Stimulated activated effector memory CD8-positive, alpha-beta T cell treated with anti-CD3 and anti-CD28 coated beads, Interleukin-12 subunit alpha, Interleukin-12 subunit beta, amount 100 ng/mL, for 72 hours (primary cell): ENCODE data around the gene HNRNPU.

Experiments used
- ATAC-seq: fragments of 150-1000 bp; cut with Tn5 transposase; 2 replicates; pipeline ENCODE4 v1.10.0; 2021
- DNase-seq, 2 donors: peaks; one replicate each; pipeline ENCODE4 v3.0.0; 2021 to 2022; ENCODE audit warnings: low spot score in 2 of 2
- H3K27ac Mint-ChIP-seq: one replicate; pipeline ENCODE4 v1.8.0; 2022; ENCODE audit warnings: mild to moderate bottlenecking, mixed read lengths
- H3K36me3 Mint-ChIP-seq: one replicate; pipeline ENCODE4 v1.8.0; 2022; ENCODE audit warnings: mild to moderate bottlenecking, mixed read lengths
- H3K4me1 Mint-ChIP-seq: one replicate; pipeline ENCODE4 v1.8.0; 2022; ENCODE audit warnings: mixed read lengths
- H3K4me3 Mint-ChIP-seq: one replicate; pipeline ENCODE4 v1.8.0; 2022; ENCODE audit warnings: mild to moderate bottlenecking, mixed read lengths
- H3K9me3 Mint-ChIP-seq: one replicate; pipeline ENCODE4 v1.8.0; 2022; ENCODE audit warnings: mixed read lengths

HNRNPU gene

DNA sequence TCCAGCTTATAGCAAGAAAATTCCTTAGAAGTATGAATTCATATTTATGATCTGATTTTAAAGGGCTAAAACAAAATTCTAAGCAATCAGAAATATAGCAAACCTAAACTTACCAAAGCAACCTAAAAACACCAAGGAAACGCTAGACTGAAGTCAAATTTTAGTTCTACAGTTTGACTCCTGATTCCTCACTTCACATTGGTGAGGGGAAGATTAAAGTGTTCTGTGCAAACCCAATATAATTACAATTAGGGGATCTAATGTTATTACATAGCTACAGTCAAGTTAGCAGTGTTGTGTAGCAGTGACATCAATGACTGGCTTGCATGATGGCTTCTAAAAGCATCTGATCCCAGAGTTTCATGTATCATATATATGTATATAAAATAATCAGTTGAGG, 11.6 kb downstream of the HNRNPU start:
- ATAC-seq (no peak), DNase-seq (no peak)
- H3K4me1 Mint-ChIP-seq: peaks cover 70% of the 10 kb centered on the region
- H3K9me3 Mint-ChIP-seq: no peaks in the 10 kb centered on the region
- H3K4me3 Mint-ChIP-seq: no peak overlapping the region
- H3K36me3 Mint-ChIP-seq: peaks cover 100% of the 10 kb centered on the region
- H3K27ac Mint-ChIP-seq: peak overlapping the region; percentile 24

DNA sequence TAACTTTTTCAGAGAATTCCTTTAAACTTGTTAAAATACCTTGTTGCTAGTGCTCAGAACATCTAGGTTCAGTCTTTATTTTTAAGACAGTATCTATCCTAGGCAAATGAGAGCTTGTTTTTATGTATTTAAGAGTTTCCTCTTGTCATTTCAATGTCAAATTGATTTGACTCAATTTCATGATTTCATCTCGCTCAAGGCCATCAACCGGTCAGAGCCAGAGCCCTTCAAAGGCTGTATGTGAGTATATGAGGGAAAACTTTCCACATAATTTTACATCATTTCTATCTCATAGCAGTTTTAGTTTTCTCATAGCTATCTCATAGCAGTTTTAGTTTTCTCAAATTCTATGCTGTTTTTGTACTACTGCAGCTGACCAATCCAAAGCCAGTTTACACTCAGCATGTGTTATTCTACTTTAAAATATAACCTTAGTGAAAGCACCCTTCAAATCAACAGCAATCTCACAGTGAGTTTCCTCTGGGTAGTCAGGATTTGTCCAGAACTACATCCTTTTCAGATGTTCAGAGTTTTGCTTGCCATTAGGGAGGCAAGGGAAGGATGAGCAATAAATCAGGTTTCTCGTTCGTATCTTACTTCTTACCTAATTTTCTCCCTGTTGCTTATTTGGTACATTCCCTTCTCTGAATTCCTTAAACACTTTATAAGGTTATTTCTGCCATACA, 12.7 kb downstream of the HNRNPU start:
- Mint-ChIP-seq H3K27ac (peak overlapping the region; percentile 24), H3K4me3 (no peak overlapping the region), H3K4me1 (peaks cover 61% of the 10 kb centered on the region), H3K9me3 (no peaks in the 10 kb centered on the region), H3K36me3 (peaks cover 100% of the 10 kb centered on the region)
- DNase-seq (no peak), ATAC-seq (no peak)

DNA sequence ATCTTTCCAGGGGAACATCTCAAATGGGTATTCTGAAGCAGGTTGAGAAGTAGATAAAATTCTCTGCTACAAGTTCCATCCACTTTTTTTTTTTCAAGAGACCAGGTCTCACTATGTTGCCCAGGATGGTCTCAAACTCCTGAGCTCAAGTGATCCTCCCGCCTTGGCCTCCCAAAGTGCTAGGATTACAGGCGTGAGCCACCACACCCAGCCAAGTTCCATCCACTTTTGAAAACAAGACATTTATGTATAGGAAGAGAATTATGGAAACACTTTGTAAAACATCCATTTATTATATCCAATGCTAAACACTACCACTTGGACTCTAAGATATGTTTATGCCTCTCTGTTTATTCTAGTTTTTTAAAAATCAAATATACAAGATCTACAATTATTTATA, 13.4 kb downstream of the HNRNPU start:
- H3K4me1 Mint-ChIP-seq: peaks cover 61% of the 10 kb centered on the region

DNA sequence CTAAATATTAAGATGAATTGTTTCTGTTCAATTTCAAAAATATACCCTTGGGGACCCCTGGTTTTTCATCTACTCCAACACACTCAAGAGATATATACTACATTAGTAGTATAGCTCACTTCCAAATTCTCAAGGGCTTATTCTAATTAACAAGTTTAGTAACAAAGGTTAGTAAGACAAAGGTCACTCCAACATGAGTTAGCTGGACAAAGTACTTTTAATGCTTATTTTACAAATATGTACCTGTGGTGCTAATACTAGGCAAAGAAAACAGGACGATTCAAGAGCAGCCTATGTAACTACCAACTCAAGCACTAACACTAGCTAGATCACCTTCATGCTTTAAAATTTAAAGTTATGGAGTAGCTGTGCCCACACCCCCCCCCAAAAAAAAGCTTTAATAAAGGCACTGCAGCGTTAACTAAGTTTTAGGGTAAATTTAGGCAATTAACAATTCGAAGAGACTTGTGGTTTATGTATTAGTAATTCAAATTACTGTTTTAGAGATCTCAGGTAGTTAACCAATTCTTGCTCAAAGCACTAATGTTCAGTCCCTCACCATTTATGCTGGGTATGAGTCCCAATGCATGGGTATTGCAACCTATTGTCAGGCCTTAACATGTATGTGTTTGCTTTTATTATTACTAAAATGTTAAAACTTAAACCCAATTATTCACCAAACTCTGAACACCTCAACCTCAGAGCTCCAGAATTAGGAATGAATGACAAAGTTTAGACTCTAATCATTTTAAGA, 14.1 kb downstream of the HNRNPU start:
- Mint-ChIP-seq H3K4me3 (no peak overlapping the region), H3K36me3 (peaks cover 100% of the 10 kb centered on the region), H3K4me1 (peaks cover 61% of the 10 kb centered on the region), H3K27ac (peak overlapping the region; percentile 63), H3K9me3 (no peaks in the 10 kb centered on the region)
- ATAC-seq: no peak
- no peak for DNase-seq

More for the DNA sequence above, 13.4 kb downstream of the HNRNPU start:
- Mint-ChIP-seq H3K4me3 (no peak overlapping the region), H3K36me3 (peaks cover 100% of the 10 kb centered on the region), H3K27ac (peak overlapping the region; percentile 24), H3K9me3 (no peaks in the 10 kb centered on the region)
- DNase-seq (no peak), ATAC-seq (no peak)

DNA sequence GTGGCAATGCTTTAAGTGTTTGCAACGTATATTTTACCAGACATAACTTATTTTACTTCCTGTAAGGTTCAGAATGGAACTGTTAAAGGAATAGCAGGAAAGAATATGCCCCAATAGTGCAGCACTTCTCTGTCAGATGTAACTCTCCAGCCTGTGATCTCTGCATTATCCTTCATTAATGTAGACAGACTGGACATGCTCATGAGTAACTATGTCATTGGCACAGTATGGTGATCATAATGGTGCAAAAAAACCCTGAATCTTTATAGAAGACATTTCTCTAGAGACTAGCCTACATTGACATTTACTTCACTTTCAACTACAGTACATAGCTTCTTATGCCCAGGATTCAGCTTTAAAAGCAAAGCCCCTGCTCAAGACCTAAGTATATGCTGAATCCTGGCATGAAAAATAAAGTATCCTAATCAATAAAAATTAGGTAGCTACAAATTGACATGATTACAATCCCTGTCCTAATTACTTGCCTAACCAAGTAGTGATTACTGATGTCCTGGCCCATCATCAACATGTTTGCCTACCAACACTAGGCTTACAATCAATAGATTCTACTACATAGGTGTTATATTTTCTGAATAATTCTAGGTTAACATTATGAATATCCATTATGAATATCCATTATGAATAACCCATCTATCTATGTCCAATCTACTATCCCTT, 15.0 kb downstream of the HNRNPU start:
- Mint-ChIP-seq H3K4me3 (no peak overlapping the region), H3K9me3 (no peaks in the 10 kb centered on the region), H3K27ac (peak overlapping the region; percentile 63), H3K4me1 (peaks cover 60% of the 10 kb centered on the region), H3K36me3 (peaks cover 100% of the 10 kb centered on the region)
- DNase-seq (no peak), ATAC-seq (no peak)

DNA sequence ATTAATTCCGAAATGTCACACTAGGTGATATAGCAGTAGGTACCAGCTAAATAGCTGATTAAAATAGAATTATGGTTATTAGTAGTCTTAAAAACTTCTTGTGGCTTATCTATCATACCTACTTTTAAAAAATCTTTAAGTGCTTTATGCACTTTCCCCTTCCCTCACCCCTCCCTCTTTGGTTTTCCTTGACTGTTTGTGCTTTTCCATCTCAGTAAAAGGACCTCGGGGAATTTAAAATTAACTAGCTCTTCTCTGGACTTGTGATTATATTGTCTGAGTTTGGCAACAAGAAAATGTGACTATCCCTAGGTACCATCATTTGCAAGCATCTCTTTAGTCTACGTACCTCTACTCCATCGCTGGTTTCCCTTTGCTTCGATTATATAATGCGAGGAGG, 17.7 kb downstream of the HNRNPU start:
- no peak for ATAC-seq
- no peak for DNase-seq
- Mint-ChIP-seq H3K4me1 (peaks cover 51% of the 10 kb centered on the region), H3K27ac (peak overlapping the region; percentile 48), H3K36me3 (peaks cover 100% of the 10 kb centered on the region), H3K9me3 (no peaks in the 10 kb centered on the region), H3K4me3 (no peak overlapping the region)

DNA sequence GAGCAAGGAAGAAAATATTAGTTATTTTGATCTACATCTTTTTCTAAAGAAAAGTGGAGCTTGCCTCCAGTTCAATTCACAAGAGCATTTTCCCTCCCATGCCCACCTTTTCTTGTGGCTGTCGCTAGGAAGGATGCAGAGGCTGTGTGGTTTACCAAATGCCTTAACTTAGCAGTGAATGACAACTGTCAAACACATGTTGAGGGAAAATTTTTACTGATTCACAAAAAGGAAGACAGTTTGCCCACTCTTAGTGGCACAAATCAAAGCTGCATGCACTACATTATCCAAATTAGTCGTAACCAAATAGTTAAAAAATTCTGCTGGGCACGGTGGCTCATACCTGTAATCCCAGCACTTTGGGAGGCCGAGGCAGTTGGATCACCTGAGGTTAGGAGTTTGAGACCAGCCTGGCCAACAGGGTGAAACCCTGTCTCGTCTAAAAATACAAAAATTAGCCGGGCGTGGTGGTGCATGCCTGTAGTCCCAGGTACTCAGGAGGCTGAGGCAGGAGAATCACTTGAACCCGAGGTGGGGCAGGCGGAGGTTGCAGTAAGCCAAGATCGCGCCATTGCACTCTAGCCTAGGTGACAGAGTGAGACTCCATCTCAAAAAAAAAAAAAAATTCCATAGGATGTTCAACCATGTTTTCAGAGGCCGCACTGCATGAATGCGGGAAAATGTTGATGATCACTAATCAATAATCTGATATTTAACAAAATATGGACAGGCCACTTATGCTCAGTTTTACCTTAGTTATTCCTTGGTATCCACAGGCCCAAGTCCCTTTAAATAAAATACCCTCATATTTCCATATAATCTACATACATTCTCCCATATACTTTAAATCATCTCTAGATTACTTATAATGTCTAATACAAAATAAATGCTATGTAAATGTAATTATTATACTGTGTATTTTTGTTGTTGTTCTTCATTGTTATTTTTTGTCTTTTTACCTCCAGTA, 19.9 kb downstream of the HNRNPU start:
- H3K27ac Mint-ChIP-seq: no peak overlapping the region
- no peaks in the 10 kb centered on the region for H3K9me3 Mint-ChIP-seq
- DNase-seq (no peak), ATAC-seq (peak; percentile 44)
- H3K36me3 Mint-ChIP-seq: peaks cover 100% of the 10 kb centered on the region
- H3K4me1 Mint-ChIP-seq: peaks cover 59% of the 10 kb centered on the region
- no peak overlapping the region for H3K4me3 Mint-ChIP-seq

DNA sequence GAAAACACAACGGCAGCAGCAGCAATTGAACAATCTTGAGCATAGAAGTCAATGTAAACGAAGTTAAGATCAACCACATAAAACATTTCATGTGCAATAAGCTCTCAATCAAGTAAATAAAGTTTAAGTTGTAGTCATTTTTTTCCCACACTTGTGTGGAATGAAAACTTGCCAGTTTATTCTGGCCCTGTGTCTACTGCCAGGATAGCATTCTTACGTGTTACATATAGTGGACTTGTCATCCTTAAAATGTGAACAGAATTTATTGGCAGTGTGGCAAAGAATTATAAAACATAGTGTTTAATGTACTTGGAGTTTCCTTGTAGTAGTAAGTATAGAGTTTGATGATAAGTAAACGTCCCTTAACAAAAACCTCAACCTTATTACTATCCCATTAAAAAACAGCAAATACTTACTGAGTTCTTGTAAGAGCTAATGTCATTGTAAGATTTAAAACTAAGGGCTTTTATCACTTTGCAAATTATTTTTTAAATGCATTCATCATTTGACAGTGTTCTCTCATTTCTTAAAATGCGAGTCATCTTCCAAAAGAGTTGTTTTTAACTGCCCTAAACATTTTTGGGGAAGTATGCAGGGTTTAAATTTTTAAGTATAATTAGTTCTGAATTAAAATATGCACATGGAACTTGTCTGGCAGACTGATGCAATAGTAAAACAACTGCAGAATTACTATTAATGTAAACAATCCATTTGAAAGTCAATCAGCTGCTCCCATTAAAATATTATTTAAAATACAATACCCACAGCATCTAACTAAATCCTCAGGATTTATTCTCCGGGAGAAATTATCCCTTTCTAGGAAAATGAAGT, 21.0 kb downstream of the HNRNPU start:
- Mint-ChIP-seq H3K4me3 (no peak overlapping the region), H3K9me3 (no peaks in the 10 kb centered on the region), H3K27ac (no peak overlapping the region), H3K4me1 (peaks cover 56% of the 10 kb centered on the region), H3K36me3 (peaks cover 99% of the 10 kb centered on the region)
- DNase-seq: no peak
- no peak for ATAC-seq

DNA sequence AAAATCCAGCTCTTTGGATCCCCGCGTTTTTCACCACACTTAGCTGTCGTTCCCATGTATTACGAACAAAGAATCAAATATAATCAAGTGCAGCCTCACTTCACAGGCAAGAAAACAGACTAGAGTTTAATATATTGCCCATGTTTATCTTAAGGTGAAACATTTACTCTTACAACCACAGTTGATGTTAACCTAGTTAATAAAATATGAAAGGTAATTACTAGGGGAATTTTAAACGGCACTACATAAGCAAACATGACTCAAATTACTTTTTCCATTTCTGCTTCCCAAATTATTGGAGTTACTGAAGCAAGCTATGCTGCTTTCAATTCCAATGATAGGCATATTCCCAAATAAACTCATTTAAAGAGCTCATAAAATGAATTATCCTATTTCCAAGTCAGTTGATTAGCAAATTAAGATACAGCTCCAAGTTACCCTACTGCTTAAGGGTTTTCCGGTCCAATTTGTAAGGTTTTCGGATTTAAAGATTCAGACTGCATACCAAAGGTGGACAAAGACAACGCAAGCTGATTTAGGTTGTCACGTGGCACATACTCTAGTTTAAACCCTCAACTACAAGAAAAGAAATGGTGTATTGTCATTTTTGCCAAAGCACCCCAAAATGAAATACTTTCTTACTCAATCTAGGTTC, 22.9 kb downstream of the HNRNPU start:
- peaks cover 99% of the 10 kb centered on the region for H3K36me3 Mint-ChIP-seq
- H3K4me3 Mint-ChIP-seq: no peak overlapping the region
- DNase-seq (no peak), ATAC-seq (no peak)
- H3K4me1 Mint-ChIP-seq: peaks cover 60% of the 10 kb centered on the region
- H3K9me3 Mint-ChIP-seq: no peaks in the 10 kb centered on the region
- peak overlapping the region; percentile 27 for H3K27ac Mint-ChIP-seq

DNA sequence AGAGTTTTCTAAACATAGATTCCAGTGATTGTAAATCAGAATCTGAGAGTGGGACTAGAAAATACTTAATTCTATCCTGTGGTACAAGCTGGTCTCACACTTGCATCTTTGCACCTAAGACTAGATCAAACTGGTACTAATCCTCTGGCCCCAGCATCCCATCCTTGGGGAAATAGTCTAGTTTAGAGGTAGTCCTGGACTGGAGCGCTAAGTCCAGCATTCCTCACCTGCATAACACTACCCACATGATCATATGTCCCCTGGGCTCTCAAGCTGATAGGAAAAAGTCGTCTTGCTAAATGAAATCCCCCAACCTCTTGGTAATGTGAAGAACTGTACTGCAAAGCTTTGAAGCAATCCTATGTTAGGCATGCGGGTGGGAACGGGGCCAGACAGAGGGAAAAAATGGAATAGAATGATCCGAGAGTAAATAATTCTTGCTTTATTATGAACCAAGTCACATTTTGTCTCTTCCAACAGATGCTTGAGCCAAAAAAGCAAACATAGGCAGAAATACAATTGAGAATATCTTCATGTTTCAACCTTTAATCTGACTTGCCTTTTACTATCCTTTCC, 24.0 kb downstream of the HNRNPU start:
- Mint-ChIP-seq H3K27ac (peak overlapping the region; percentile 96), H3K4me1 (peaks cover 49% of the 10 kb centered on the region), H3K4me3 (no peak overlapping the region), H3K9me3 (no peaks in the 10 kb centered on the region), H3K36me3 (peaks cover 99% of the 10 kb centered on the region)
- DNase-seq (no peak), ATAC-seq (no peak)

DNA sequence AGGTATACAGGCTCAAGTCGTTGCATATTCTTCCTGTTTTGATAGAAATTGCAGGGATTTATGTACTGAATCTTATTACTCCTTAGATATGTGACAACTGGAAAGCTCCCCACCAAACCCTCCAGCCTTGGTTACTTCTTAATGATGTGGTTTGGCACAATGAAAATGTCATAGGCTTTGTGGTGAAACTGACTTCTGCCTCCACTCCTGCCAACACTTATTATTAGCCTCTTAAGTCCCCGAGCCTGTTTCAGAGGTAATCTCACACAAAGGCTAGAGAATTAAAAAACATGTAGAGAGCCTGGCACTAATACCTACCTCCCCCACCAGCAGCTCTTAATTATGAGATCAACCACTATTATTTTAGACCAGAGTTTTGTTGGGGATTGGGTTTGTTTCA, 24.7 kb downstream of the HNRNPU start:
- H3K9me3 Mint-ChIP-seq: no peaks in the 10 kb centered on the region
- no peak overlapping the region for H3K4me3 Mint-ChIP-seq
- H3K27ac Mint-ChIP-seq: peak overlapping the region; percentile 96
- H3K36me3 Mint-ChIP-seq: peaks cover 99% of the 10 kb centered on the region
- no peak for DNase-seq
- no peak for ATAC-seq
- peaks cover 43% of the 10 kb centered on the region for H3K4me1 Mint-ChIP-seq

DNA sequence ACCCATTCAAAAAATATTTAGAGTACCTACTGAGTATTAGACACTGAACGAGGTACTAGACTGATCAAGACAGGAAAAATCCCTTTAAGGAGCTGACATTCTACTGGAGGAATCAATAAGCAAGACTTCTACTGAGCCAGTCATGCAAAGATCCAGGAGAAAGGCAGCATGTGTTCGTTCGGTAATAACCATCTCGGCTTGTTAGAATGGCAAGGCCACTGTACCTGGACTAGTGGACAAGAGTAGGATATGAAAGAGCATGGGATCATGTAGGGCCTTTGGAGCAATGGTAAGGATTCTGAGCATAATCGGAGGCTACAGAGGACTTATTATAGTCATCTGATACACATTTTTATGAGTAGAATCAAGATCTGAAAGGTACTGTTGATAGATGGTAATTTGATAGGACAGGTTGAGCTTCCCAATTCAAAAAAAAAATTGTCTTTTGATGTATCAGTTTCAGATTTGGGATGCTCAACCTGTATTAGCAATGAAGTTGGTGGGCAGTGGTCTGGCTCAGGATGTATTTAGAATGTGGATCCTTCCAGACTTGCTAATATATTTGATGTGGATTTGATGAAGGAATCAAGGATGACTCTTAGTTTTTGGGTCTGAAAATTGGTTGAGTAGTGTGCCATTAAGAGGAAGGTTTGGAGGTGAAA, 26.6 kb downstream of the HNRNPU start:
- Mint-ChIP-seq H3K4me3 (peak overlapping the region; percentile 83), H3K36me3 (peaks cover 88% of the 10 kb centered on the region), H3K4me1 (peaks cover 37% of the 10 kb centered on the region), H3K27ac (peak overlapping the region; percentile 96), H3K9me3 (no peaks in the 10 kb centered on the region)
- ATAC-seq (no peak), DNase-seq (no peak)

DNA sequence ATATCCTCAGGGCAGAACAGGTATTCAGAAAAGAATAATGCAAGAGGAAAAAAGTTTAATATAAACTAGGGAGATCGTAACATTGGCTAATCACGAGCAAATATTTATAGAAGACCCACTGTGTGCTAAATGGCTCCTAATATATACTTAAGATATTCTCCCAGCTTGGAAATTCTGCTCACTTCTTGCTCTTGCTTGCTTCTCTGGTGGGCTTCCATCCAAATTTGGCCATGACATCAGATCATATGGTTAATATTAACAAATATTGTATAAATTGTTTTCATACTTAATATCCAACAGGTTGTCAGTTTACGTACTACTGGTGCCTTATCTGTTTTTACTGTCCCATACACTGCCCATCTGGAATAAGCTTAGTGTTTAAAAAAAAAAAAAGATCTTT, 27.8 kb downstream of the HNRNPU start:
- Mint-ChIP-seq H3K27ac (peak overlapping the region; percentile 96), H3K36me3 (peaks cover 77% of the 10 kb centered on the region), H3K4me1 (peaks cover 37% of the 10 kb centered on the region), H3K4me3 (peak overlapping the region; percentile 83), H3K9me3 (no peaks in the 10 kb centered on the region)
- DNase-seq (no peak), ATAC-seq (no peak)
